Hepatocyte (in vitro differentiated cells): Measurements from ENCODE around the gene ZBTB25.

Source experiments
- CTCF ChIP-seq: fragments of 200-600 bp; sonication (generic); IDR thresholded peaks from 2 replicates; pipeline ENCODE4 v1.5.1; 2016; ENCODE audit warnings: antibody characterized with exemption, mild to moderate bottlenecking; ENCODE audit not compliant: poor library complexity
- EZH2 ChIP-seq: fragments of 200-600 bp; sonication (generic); IDR thresholded peaks from 2 replicates; pipeline ENCODE4 v1.6.1; 2016; ENCODE audit warnings: antibody characterized with exemption, mild to moderate bottlenecking, borderline replicate concordance
- EZH2phosphoT487 ChIP-seq: fragments of 200-600 bp; sonication (generic); IDR thresholded peaks from one replicate; pipeline ENCODE4 v1.6.1; 2018; ENCODE audit warnings: antibody characterized with exemption, mild to moderate bottlenecking, low read depth, moderate library complexity; ENCODE audit not compliant: unreplicated experiment, severe bottlenecking

DNA sequence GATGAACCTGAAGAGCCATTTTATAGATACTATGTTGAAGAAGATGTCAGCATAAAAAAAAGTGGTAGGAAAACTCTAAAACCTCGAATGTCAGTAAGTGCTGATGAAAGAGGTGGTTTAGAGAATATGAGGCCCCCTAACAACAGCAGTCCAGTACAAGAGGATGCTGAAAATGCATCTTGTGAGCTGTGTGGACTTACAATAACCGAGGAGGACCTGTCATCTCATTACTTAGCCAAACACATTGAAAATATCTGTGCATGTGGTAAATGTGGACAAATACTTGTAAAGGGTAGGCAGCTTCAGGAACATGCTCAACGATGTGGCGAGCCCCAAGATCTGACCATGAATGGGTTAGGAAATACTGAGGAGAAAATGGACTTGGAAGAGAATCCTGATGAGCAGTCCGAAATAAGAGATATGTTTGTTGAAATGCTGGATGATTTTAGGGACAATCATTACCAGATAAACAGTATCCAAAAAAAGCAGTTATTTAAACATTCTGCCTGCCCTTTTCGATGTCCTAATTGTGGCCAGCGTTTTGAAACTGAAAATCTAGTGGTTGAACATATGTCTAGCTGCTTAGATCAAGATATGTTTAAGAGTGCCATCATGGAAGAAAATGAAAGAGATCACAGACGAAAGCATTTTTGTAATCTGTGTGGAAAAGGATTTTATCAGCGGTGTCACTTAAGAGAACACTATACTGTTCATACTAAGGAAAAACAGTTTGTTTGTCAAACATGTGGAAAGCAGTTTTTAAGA lies 19.1 kb upstream of the ZBTB25 start:
- TF ChIP-seq CTCF (no peak), EZH2 (no peak), EZH2phosphoT487 (no peak)
